Measurements from ENCODE around the gene LTN1. TPM values are rescaled to one million over a fixed set of nuclear protein-coding genes. Genes with fewer than 3 reads are reported as not detected.
"Not testable (repeated sequence)": the region's sequence is repeated elsewhere in the genome, so short reads cannot be mapped to it uniquely, and the experiment has no call there.

Gene LTN1
- total RNA-seq, 1 donor from 2014 or later: 25.6 TPM

GRCh38 chr21:28943631-28944030 is 49.0 kb downstream of the LTN1 start:
- H3K4me3 Mint-ChIP-seq: no peak overlapping the region
- peaks cover 4% of the 10 kb centered on the region for H3K4me1 Mint-ChIP-seq (ENCODE audit: low read depth)
- DNase-seq (ENCODE audit: low spot score): no peak
- H3K27me3 Mint-ChIP-seq (ENCODE audit: insufficient read depth): no peaks in the 10 kb centered on the region
- H3K9me3 Mint-ChIP-seq: no peaks in the 10 kb centered on the region
- peaks cover 27% of the 10 kb centered on the region for H3K36me3 Mint-ChIP-seq (ENCODE audit: low read depth)
- intact Hi-C loops (cut with micrococcal nuclease): loop anchor here (5.0 to 10.0 kb wide), 2 partner anchors 56 to 169 kb away; a partner anchor contains a TSS
- no peak overlapping the region for H3K27ac Mint-ChIP-seq

DNA sequence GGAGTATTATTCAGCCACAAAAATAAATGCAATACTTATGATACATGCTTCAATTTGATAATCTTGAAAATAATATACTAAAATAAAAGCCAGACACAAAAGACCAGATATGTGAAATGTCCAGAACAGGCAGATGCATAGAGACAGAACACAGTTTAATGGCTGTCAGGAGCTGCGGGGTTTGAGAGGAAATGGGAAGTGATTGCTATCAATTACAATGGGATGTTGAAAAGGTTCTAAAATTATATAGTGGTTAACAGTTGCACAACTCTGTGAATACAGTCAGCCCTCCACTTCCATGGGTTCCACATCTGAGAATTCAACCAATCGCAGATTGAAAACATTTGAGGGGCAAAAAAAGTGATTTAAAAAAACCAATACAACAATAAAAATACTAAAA is 54.0 kb downstream of the LTN1 start:
- Mint-ChIP-seq H3K9me3 (no peaks in the 10 kb centered on the region), H3K36me3 (ENCODE audit: low read depth) (peaks cover 38% of the 10 kb centered on the region), H3K4me1 (ENCODE audit: low read depth) (peaks cover 2% of the 10 kb centered on the region), H3K27ac (no peak overlapping the region), H3K27me3 (ENCODE audit: insufficient read depth) (no peaks in the 10 kb centered on the region), H3K4me3 (no peak overlapping the region)
- DNase-seq (ENCODE audit: low spot score): no peak
- intact Hi-C loops (cut with micrococcal nuclease): no loop called here

GRCh38 chr21:28937737-28938136 is 54.9 kb downstream of the LTN1 start:
- Mint-ChIP-seq H3K36me3 (ENCODE audit: low read depth) (peaks cover 42% of the 10 kb centered on the region), H3K9me3 (no peaks in the 10 kb centered on the region)

DNA sequence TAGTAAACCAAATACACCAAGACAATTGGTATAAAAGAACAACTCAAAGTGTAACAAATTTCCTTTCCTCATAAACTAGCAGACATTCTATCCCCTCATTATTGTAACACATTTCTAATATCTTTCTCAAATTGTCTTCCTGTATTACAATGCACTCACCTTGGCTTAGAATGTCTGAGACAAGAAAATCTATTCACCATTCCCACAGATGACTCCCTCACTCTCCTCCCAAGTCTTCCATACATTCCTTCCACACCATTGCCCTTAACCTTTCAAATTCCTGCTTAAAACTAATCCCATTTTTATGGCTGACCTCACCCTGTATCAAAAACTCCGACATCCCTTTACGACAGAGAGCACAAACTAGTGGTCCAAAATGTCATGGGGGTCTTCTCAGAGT is 56.0 kb downstream of the LTN1 start:
- intact Hi-C loops (cut with micrococcal nuclease): no loop called here
- no peak overlapping the region for H3K4me3 Mint-ChIP-seq
- peaks cover 38% of the 10 kb centered on the region for H3K36me3 Mint-ChIP-seq (ENCODE audit: low read depth)
- no peak overlapping the region for H3K27ac Mint-ChIP-seq
- H3K27me3 Mint-ChIP-seq (ENCODE audit: insufficient read depth): no peaks in the 10 kb centered on the region
- H3K9me3 Mint-ChIP-seq: no peaks in the 10 kb centered on the region
- peaks cover 7% of the 10 kb centered on the region for H3K4me1 Mint-ChIP-seq (ENCODE audit: low read depth)
- no peak for DNase-seq (ENCODE audit: low spot score)

More at GRCh38 chr21:28937737-28938136, 54.9 kb downstream of the LTN1 start:
- H3K27ac Mint-ChIP-seq: no peak overlapping the region
- intact Hi-C loops (cut with micrococcal nuclease): no loop called here
- H3K4me3 Mint-ChIP-seq: no peak overlapping the region
- H3K27me3 Mint-ChIP-seq (ENCODE audit: insufficient read depth): no peaks in the 10 kb centered on the region
- no peak for DNase-seq (ENCODE audit: low spot score)
- no peaks in the 10 kb centered on the region for H3K4me1 Mint-ChIP-seq (ENCODE audit: low read depth)

DNA sequence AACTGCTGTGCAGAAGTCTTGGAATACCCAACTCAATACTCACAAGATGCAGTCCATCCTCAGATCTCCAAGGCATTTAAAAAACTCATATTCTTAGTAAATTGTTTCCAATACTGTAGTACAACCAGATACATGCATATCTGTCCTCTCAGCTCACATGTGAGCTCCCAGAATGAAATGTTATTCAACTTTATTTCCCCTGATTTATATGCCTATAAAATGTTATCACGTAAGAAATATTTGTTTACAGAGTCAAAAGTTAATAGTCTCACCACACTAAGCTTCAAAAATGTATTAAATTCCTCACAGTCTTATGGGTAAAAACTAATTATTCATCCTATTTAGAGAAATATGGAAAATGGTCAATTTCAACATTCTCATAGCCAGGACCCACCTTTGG is 56.6 kb downstream of the LTN1 start:
- DNase-seq (ENCODE audit: low spot score): no peak
- Mint-ChIP-seq H3K4me3 (no peak overlapping the region), H3K36me3 (ENCODE audit: low read depth) (peaks cover 35% of the 10 kb centered on the region), H3K27me3 (ENCODE audit: insufficient read depth) (no peaks in the 10 kb centered on the region), H3K27ac (no peak overlapping the region), H3K9me3 (no peaks in the 10 kb centered on the region), H3K4me1 (ENCODE audit: low read depth) (peaks cover 7% of the 10 kb centered on the region)
- intact Hi-C loops (cut with micrococcal nuclease): no loop called here

DNA sequence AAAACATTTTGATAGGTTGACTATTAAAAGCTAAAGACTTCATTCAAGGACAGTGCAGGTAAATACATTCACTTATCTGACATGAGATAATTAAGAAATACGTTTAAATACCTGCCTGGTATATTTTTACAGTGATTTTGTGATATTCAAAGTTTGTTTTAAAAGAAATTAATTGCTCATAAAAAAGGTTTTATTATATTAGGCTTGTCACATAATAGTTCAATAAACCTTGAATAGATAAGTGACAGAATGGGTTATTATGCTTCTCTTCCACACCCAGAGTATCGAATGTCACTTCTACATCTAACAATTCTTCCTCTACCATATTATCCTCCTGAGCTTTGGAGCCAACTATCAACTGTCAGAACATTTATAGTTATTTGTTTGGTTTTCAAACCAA is 60.0 kb downstream of the LTN1 start:
- no peak overlapping the region for H3K27ac Mint-ChIP-seq
- H3K36me3 Mint-ChIP-seq (ENCODE audit: low read depth): peaks cover 27% of the 10 kb centered on the region
- H3K4me3 Mint-ChIP-seq: no peak overlapping the region
- intact Hi-C loops (cut with micrococcal nuclease): no loop called here
- DNase-seq (ENCODE audit: low spot score): no peak
- no peaks in the 10 kb centered on the region for H3K9me3 Mint-ChIP-seq
- H3K4me1 Mint-ChIP-seq (ENCODE audit: low read depth): peaks cover 7% of the 10 kb centered on the region
- H3K27me3 Mint-ChIP-seq (ENCODE audit: insufficient read depth): no peaks in the 10 kb centered on the region

DNA sequence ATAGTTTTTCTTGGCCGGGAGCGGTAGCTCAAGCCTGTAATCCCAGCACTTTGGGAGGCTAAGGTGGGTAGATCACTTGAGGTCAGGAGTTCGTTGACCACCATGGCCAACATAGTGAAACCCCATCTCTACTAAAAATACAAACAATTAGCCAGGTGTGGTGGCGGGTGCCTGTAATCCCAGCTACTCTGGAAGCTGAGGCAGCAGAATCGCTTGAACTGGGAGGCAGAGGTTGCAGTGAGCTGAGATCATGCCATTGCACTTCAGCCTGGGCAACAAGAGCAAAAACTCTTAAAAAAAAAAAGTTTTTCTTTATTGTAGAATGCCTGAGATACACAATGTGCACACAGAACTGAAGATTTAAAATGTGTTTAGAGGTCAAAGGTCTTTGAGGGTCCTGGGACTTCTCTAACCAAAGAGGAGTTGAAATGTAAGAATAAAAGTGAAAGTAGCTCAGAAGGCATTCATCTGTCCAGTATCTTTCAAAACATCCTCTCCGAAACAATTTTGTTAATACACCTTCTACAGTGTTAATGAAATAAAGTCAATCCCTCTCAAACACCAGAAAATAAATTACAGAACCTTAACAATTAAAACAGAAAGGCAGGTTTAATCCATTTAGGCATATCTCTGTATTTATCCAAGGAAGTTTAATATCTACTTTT is 60.8 kb downstream of the LTN1 start:
- Mint-ChIP-seq H3K27ac (peak overlapping the region; percentile 52), H3K36me3 (ENCODE audit: low read depth) (peaks cover 26% of the 10 kb centered on the region)
- intact Hi-C loops (cut with micrococcal nuclease); H3K27me3 Mint-ChIP-seq (ENCODE audit: insufficient read depth); DNase-seq (ENCODE audit: low spot score); H3K9me3 Mint-ChIP-seq; H3K4me1 Mint-ChIP-seq (ENCODE audit: low read depth); H3K4me3 Mint-ChIP-seq: not testable (repeated sequence)

GRCh38 chr21:28928578-28929420 is 63.9 kb downstream of the LTN1 start:
- no peak overlapping the region for H3K27ac Mint-ChIP-seq
- H3K4me1 Mint-ChIP-seq (ENCODE audit: low read depth): peaks cover 7% of the 10 kb centered on the region
- intact Hi-C loops (cut with micrococcal nuclease): no loop called here
- H3K9me3 Mint-ChIP-seq: no peaks in the 10 kb centered on the region
- no peak overlapping the region for H3K4me3 Mint-ChIP-seq
- peaks cover 24% of the 10 kb centered on the region for H3K36me3 Mint-ChIP-seq (ENCODE audit: low read depth)
- no peaks in the 10 kb centered on the region for H3K27me3 Mint-ChIP-seq (ENCODE audit: insufficient read depth)
- no peak for DNase-seq (ENCODE audit: low spot score)

GRCh38 chr21:28927130-28927529 is 65.5 kb downstream of the LTN1 start:
- no peak for DNase-seq (ENCODE audit: low spot score)
- no peaks in the 10 kb centered on the region for H3K27me3 Mint-ChIP-seq (ENCODE audit: insufficient read depth)
- intact Hi-C loops (cut with micrococcal nuclease): no loop called here
- H3K4me3 Mint-ChIP-seq: no peak overlapping the region
- H3K4me1 Mint-ChIP-seq (ENCODE audit: low read depth): peaks cover 3% of the 10 kb centered on the region
- no peak overlapping the region for H3K27ac Mint-ChIP-seq
- H3K9me3 Mint-ChIP-seq: no peaks in the 10 kb centered on the region
- H3K36me3 Mint-ChIP-seq (ENCODE audit: low read depth): peaks cover 18% of the 10 kb centered on the region

- H3K4me3 Mint-ChIP-seq: no peak overlapping the region
- intact Hi-C loops (cut with micrococcal nuclease): no loop called here
Observed at GRCh38 chr21:28923439-28923975, 69.2 kb downstream of the LTN1 start.

GRCh38 chr21:28922368-28922767 is 70.3 kb downstream of the LTN1 start:
- peaks cover 19% of the 10 kb centered on the region for H3K36me3 Mint-ChIP-seq (ENCODE audit: low read depth)
- no peak for DNase-seq (ENCODE audit: low spot score)
- intact Hi-C loops (cut with micrococcal nuclease): no loop called here
- no peaks in the 10 kb centered on the region for H3K9me3 Mint-ChIP-seq
- no peak overlapping the region for H3K4me3 Mint-ChIP-seq
- no peaks in the 10 kb centered on the region for H3K27me3 Mint-ChIP-seq (ENCODE audit: insufficient read depth)
- H3K27ac Mint-ChIP-seq: no peak overlapping the region
- no peaks in the 10 kb centered on the region for H3K4me1 Mint-ChIP-seq (ENCODE audit: low read depth)

More at GRCh38 chr21:28923439-28923975, 69.2 kb downstream of the LTN1 start:
- Mint-ChIP-seq H3K27me3 (ENCODE audit: insufficient read depth) (no peaks in the 10 kb centered on the region), H3K9me3 (no peaks in the 10 kb centered on the region), H3K36me3 (ENCODE audit: low read depth) (peaks cover 19% of the 10 kb centered on the region), H3K27ac (no peak overlapping the region), H3K4me1 (ENCODE audit: low read depth) (no peaks in the 10 kb centered on the region)
- no peak for DNase-seq (ENCODE audit: low spot score)

DNA sequence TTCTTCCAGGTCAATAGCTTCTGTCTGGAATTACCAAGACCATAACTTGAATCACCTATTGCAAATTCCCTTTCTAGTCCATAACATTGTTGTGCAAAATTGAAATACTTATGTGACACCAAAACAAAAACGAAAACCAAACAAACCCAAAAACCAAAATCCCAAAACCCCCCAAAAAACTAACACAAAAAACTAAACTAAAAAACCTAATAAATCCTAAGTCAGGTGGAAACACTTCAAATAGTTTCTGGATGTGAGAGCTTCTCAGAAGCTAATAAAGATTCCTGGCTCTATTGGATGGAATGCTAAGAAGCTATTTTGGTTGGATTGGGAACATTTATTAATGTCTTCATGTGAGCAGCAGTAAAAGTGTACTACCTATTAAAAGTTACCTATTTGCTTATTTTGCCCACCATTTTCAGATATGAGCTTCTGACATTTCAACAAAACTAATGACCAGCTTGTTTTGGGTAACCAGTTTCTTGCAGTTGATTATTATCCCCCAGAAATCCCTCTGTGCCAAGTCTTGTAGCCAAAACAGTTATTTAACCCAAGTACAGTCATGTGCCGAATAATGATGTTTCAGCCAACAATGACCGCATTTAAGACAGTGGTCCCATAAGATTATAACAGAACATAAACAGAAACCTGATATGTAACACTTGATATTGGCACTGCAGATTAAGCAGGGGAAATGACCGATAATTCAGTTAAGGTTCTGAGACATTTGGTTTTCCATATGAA is 76.4 kb downstream of the LTN1 start:
- H3K36me3 Mint-ChIP-seq (ENCODE audit: low read depth): no peaks in the 10 kb centered on the region
- H3K27me3 Mint-ChIP-seq (ENCODE audit: insufficient read depth): peaks cover 10% of the 10 kb centered on the region
- intact Hi-C loops (cut with micrococcal nuclease): no loop called here
- no peaks in the 10 kb centered on the region for H3K9me3 Mint-ChIP-seq
- DNase-seq (ENCODE audit: low spot score): no peak
- no peak overlapping the region for H3K4me3 Mint-ChIP-seq
- no peaks in the 10 kb centered on the region for H3K4me1 Mint-ChIP-seq (ENCODE audit: low read depth)
- H3K27ac Mint-ChIP-seq: no peak overlapping the region

GRCh38 chr21:28913071-28913470 is 79.6 kb downstream of the LTN1 start:
- Mint-ChIP-seq H3K4me3 (no peak overlapping the region), H3K27me3 (ENCODE audit: insufficient read depth) (peaks cover 20% of the 10 kb centered on the region), H3K9me3 (no peaks in the 10 kb centered on the region), H3K4me1 (ENCODE audit: low read depth) (no peaks in the 10 kb centered on the region), H3K27ac (no peak overlapping the region), H3K36me3 (ENCODE audit: low read depth) (no peaks in the 10 kb centered on the region)
- intact Hi-C loops (cut with micrococcal nuclease): no loop called here
- no peak for DNase-seq (ENCODE audit: low spot score)

Data from activated T-helper 1 cell treated with anti-CD3 and anti-CD28 coated beads, Interleukin-12 subunit alpha, Interleukin-12 subunit beta, Interleukin-2, Interleukin-4 antibody, amounts not matched to agents 30 ng/mL and 10 ng/mL and 1 ng/mL, durations not matched to agents 14 hours and 24 hours and 36 hours (primary cell).